ENCODE data around the gene PTPRM.

The PTPRM gene

GRCh38 chr18:8368512-8369217, 801.5 kb downstream of the PTPRM start:
- H3K36me3 ChIP-seq (replicated peaks; ENCODE audit: insufficient read depth, low read length), result no peaks in the 10 kb centered on the region
- no peak overlapping the region for H3K9ac ChIP-seq (ENCODE audit: low read length)
- H3K4me1 ChIP-seq (ENCODE audit: low read length), result 0 out of 2 replicates have a peak, but pooled peaks cover 3% of the 10 kb centered on the region
- TF ChIP-seq, protein P1, sequence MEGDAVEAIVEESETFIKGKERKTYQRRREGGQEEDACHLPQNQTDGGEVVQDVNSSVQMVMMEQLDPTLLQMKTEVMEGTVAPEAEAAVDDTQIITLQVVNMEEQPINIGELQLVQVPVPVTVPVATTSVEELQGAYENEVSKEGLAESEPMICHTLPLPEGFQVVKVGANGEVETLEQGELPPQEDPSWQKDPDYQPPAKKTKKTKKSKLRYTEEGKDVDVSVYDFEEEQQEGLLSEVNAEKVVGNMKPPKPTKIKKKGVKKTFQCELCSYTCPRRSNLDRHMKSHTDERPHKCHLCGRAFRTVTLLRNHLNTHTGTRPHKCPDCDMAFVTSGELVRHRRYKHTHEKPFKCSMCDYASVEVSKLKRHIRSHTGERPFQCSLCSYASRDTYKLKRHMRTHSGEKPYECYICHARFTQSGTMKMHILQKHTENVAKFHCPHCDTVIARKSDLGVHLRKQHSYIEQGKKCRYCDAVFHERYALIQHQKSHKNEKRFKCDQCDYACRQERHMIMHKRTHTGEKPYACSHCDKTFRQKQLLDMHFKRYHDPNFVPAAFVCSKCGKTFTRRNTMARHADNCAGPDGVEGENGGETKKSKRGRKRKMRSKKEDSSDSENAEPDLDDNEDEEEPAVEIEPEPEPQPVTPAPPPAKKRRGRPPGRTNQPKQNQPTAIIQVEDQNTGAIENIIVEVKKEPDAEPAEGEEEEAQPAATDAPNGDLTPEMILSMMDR (IDR thresholded peaks at IDR 0.05; ENCODE audit: low read length), result no peak
- TF ChIP-seq EZH2phosphoT487 (IDR thresholded peaks at IDR 0.05; ENCODE audit: low read length) (no peak), EZH2 (optimal IDR thresholded peaks at IDR 0.05; ENCODE audit: low read depth, low read length) (no peak)
- H3K9me2 ChIP-seq (replicated peaks; ENCODE audit: insufficient read depth, low read length), result no peaks in the 10 kb centered on the region
- H3F3A ChIP-seq (ENCODE audit: insufficient read depth, low read length), result peaks cover 9% of the 10 kb centered on the region
- H2AFZ ChIP-seq (ENCODE audit: low read length), result no peak overlapping the region
- no peaks in the 10 kb centered on the region for H3K27me3 ChIP-seq (replicated peaks; ENCODE audit: insufficient read depth, low read length)
- no peak for DNase-seq
- H3K4me2 ChIP-seq (ENCODE audit: low read depth, low read length), result no peak overlapping the region
- no peaks in the 10 kb centered on the region for H3K79me2 ChIP-seq (ENCODE audit: low read length)
- H4K20me1 ChIP-seq (ENCODE audit: insufficient read depth, low read length), result no peaks in the 10 kb centered on the region
- no peak overlapping the region for H3K4me3 ChIP-seq (ENCODE audit: low read length)
- no peaks in the 10 kb centered on the region for H3K9me3 ChIP-seq (replicated peaks; ENCODE audit: insufficient read depth, low read length)
- H3K27ac ChIP-seq (ENCODE audit: low read length), result no peak overlapping the region

DNA sequence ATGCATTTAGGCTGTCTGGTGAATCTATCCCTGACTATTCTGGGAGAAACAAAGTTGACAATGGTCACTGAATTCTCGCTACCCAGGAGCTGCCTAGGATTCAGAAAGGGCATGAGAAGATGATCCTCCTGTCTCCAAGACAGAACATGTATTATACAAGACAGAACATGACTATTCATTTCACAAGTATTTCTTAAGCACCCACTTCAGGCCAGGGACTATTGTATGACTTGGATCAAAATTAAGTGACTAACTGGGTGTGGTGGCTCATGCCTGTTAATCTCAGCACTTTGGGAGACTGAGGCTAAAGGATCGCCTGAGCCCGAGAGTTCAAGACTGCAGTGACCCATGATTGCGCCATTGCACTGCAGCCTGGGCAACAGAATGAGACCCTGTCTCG, 806.4 kb downstream of the PTPRM start:
- no peak overlapping the region for H3K4me2 ChIP-seq (ENCODE audit: low read depth, low read length)
- TF ChIP-seq, protein P1 (IDR thresholded peaks at IDR 0.05; ENCODE audit: low read length), result no peak
- TF ChIP-seq EZH2phosphoT487 (IDR thresholded peaks at IDR 0.05; ENCODE audit: low read length) (no peak), EZH2 (optimal IDR thresholded peaks at IDR 0.05; ENCODE audit: low read depth, low read length) (no peak)
- H3K4me3 ChIP-seq (ENCODE audit: low read length), result no peak overlapping the region
- H3K79me2 ChIP-seq (ENCODE audit: low read length), result no peaks in the 10 kb centered on the region
- no peaks in the 10 kb centered on the region for H3K9me3 ChIP-seq (replicated peaks; ENCODE audit: insufficient read depth, low read length)
- H3F3A ChIP-seq (ENCODE audit: insufficient read depth, low read length), result no peaks in the 10 kb centered on the region
- no peaks in the 10 kb centered on the region for H3K27me3 ChIP-seq (replicated peaks; ENCODE audit: insufficient read depth, low read length)
- no peaks in the 10 kb centered on the region for H3K4me1 ChIP-seq (ENCODE audit: low read length)
- no peak overlapping the region for H2AFZ ChIP-seq (ENCODE audit: low read length)
- no peak overlapping the region for H3K27ac ChIP-seq (ENCODE audit: low read length)
- H3K36me3 ChIP-seq (replicated peaks; ENCODE audit: insufficient read depth, low read length), result no peaks in the 10 kb centered on the region
- H4K20me1 ChIP-seq (ENCODE audit: insufficient read depth, low read length), result no peaks in the 10 kb centered on the region
- no peaks in the 10 kb centered on the region for H3K9me2 ChIP-seq (replicated peaks; ENCODE audit: insufficient read depth, low read length)
- no peak overlapping the region for H3K9ac ChIP-seq (ENCODE audit: low read length)
- DNase-seq, result no peak

- Histone ChIP-seq H3K4me1 (ENCODE audit: low read length) (no peaks in the 10 kb centered on the region), H3K4me3 (ENCODE audit: low read length) (no peak overlapping the region), H3F3A (ENCODE audit: insufficient read depth, low read length) (no peaks in the 10 kb centered on the region), H3K79me2 (ENCODE audit: low read length) (no peaks in the 10 kb centered on the region), H3K36me3 (replicated peaks; ENCODE audit: insufficient read depth, low read length) (no peaks in the 10 kb centered on the region), H3K27ac (ENCODE audit: low read length) (no peak overlapping the region), H3K9ac (ENCODE audit: low read length) (no peak overlapping the region), H3K9me2 (replicated peaks; ENCODE audit: insufficient read depth, low read length) (no peaks in the 10 kb centered on the region), H3K9me3 (replicated peaks; ENCODE audit: insufficient read depth, low read length) (no peaks in the 10 kb centered on the region), H3K4me2 (ENCODE audit: low read depth, low read length) (no peak overlapping the region), H4K20me1 (ENCODE audit: insufficient read depth, low read length) (no peaks in the 10 kb centered on the region), H2AFZ (ENCODE audit: low read length) (no peak overlapping the region), H3K27me3 (replicated peaks; ENCODE audit: insufficient read depth, low read length) (no peaks in the 10 kb centered on the region)
- no peak for DNase-seq
- TF ChIP-seq EZH2phosphoT487 (IDR thresholded peaks at IDR 0.05; ENCODE audit: low read length), result no peak
- TF ChIP-seq, protein P1 (IDR thresholded peaks at IDR 0.05; ENCODE audit: low read length), result no peak
- no peak for TF ChIP-seq EZH2 (optimal IDR thresholded peaks at IDR 0.05; ENCODE audit: low read depth, low read length)
Measured at GRCh38 chr18:8374676-8375075, 807.6 kb downstream of the PTPRM start.
